HL-60 (cell line): Measurements from ENCODE around the gene FOXP1.

Experiments used
- DNase-seq, 2 experiments: peaks; one replicate each; pipeline ENCODE4 v3.0.0-alpha.2; 2010 to 2020; ENCODE audit warnings: low read depth in 1 of 2, low spot score in 1 of 2
- H3K27ac ChIP-seq: fragments of 250-450 bp; sonication (Bioruptor Pico); replicated peaks from 2 replicates; pipeline ENCODE4 v1.5.1; 2020; ENCODE audit warnings: mild to moderate bottlenecking, moderate library complexity
- H3K27me3 ChIP-seq: fragments of 250-450 bp; sonication (Bioruptor Pico); 2 replicates; pipeline ENCODE4 v1.5.1; 2021; ENCODE audit warnings: mild to moderate bottlenecking, moderate library complexity; ENCODE audit not compliant: insufficient read depth, poor library complexity, severe bottlenecking
- H3K4me3 ChIP-seq: replicated peaks from 2 replicates; pipeline ENCODE4 v1.5.1; 2011; ENCODE audit warnings: mild to moderate bottlenecking, control low read depth, low read length; ENCODE audit not compliant: insufficient read depth
- CTCF ChIP-seq: IDR thresholded peaks from one replicate; pipeline ENCODE4 v1.5.1; 2011; ENCODE audit warnings: low read length, control low read depth, inconsistent platforms; ENCODE audit not compliant: insufficient read depth
- GABPA ChIP-seq: IDR thresholded peaks from 2 replicates; pipeline ENCODE4 v1.6.1; 2012; ENCODE audit warnings: low read depth
- POLR2AphosphoS5 ChIP-seq: IDR thresholded peaks from 2 replicates; pipeline ENCODE4 v1.6.1; 2012; ENCODE audit warnings: low read depth
- REST ChIP-seq: IDR thresholded peaks from 2 replicates; pipeline ENCODE4 v1.6.1; 2012; ENCODE audit warnings: low read depth; ENCODE audit not compliant: insufficient replicate concordance
- SPI1 ChIP-seq: IDR thresholded peaks from 2 replicates; pipeline ENCODE4 v1.6.1; 2012; ENCODE audit warnings: low read depth, mild to moderate bottlenecking, borderline replicate concordance

Gene FOXP1

GRCh38 chr3:71138410-71138809 is 445.1 kb downstream of the FOXP1 start:
- no peak overlapping the region for H3K27ac ChIP-seq
- no peak for DNase-seq
- no peak overlapping the region for H3K4me3 ChIP-seq
- TF ChIP-seq POLR2AphosphoS5: no peak
- no peak for TF ChIP-seq REST
- no peak for TF ChIP-seq CTCF
- no peak for TF ChIP-seq SPI1
- no peak for TF ChIP-seq GABPA
- no peaks in the 10 kb centered on the region for H3K27me3 ChIP-seq

GRCh38 chr3:71136276-71136675 is 447.3 kb downstream of the FOXP1 start:
- no peak overlapping the region for H3K27ac ChIP-seq
- TF ChIP-seq REST: no peak
- TF ChIP-seq SPI1: no peak
- no peak for TF ChIP-seq POLR2AphosphoS5
- no peak for TF ChIP-seq GABPA
- no peak for TF ChIP-seq CTCF
- no peak overlapping the region for H3K4me3 ChIP-seq

GRCh38 chr3:71135373-71136088 is 448.0 kb downstream of the FOXP1 start:
- no peak overlapping the region for H3K27ac ChIP-seq
- DNase-seq: no peak
- H3K27me3 ChIP-seq: no peaks in the 10 kb centered on the region
- TF ChIP-seq SPI1: no peak
- TF ChIP-seq GABPA: no peak
- no peak for TF ChIP-seq REST
- TF ChIP-seq CTCF: no peak
- TF ChIP-seq POLR2AphosphoS5: no peak
- no peak overlapping the region for H3K4me3 ChIP-seq

More at GRCh38 chr3:71136276-71136675, 447.3 kb downstream of the FOXP1 start:
- H3K27me3 ChIP-seq: no peaks in the 10 kb centered on the region
- no peak for DNase-seq
